B cell (primary cell): ENCODE measurements around the gene FOXQ1. TPM values are rescaled to one million over a fixed set of nuclear protein-coding genes. Genes with fewer than 3 reads are reported as not detected.

Experiments used
- ATAC-seq: fragments of 200-7000 bp; cut with Tn5 transposase; one replicate; pipeline ENCODE4 v1.10.0; 2021; ENCODE audit warnings: low read depth, mild to moderate bottlenecking, moderate number of reproducible peaks, moderate library complexity
- CTCF ChIA-PET: fragments of 350-600 bp; sonication (Branson Sonifier 250); formaldehyde crosslinking; loops from one replicate; lab custom pipeline; 2021; ENCODE audit warnings: antibody characterized with exemption, inconsistent platforms; lab: Charles Lee
- POLR2A ChIA-PET: fragments of 350-600 bp; sonication (Branson Sonifier 250); formaldehyde crosslinking; loops from one replicate; lab custom pipeline; 2021; ENCODE audit warnings: antibody characterized with exemption; lab: Charles Lee
- DNase-seq: peaks from one replicate; pipeline ENCODE4 v3.0.0; 2013
- H2AFZ ChIP-seq: 2 replicates; pipeline ENCODE4 v1.6.1; 2012; ENCODE audit warnings: mild to moderate bottlenecking, low read depth, low read length; ENCODE audit not compliant: insufficient read depth, poor library complexity, severe bottlenecking
- H3K27ac ChIP-seq, 2 donors: 1 replicate in 1 of 2; 2 replicates in 1 of 2; pipeline ENCODE4 v1.5.1; 2012 to 2013; ENCODE audit warnings: low read length in 2 of 2, mild to moderate bottlenecking in 2 of 2, moderate library complexity in 1 of 2
- H3K27me3 ChIP-seq, 4 experiments: fragments of 200-600 bp in 1 of 4; sonication (generic) in 1 of 4; replicated peaks in 1 of 4; 1 replicate in 2 of 4; 2 replicates in 2 of 4; pipeline versions ENCODE4 v1.6.1 to v1.7.0; 2013 to 2016; ENCODE audit warnings: low read length in 3 of 4, mild to moderate bottlenecking in 2 of 4, mixed read lengths in 1 of 4, moderate library complexity in 1 of 4; ENCODE audit not compliant: insufficient read depth in 4 of 4, control insufficient read depth in 3 of 4; ENCODE audit errors: control extremely low read depth in 1 of 4
- H3K36me3 ChIP-seq, 2 experiments: replicated peaks in 1 of 2; 1 replicate in 1 of 2; 2 replicates in 1 of 2; pipeline versions ENCODE4 v1.6.1 to v1.7.1; 2013; ENCODE audit warnings: low read length in 1 of 2; ENCODE audit not compliant: insufficient read depth in 2 of 2, control insufficient read depth in 1 of 2; ENCODE audit errors: control extremely low read depth in 1 of 2, extremely low read depth in 1 of 2
- H3K4me1 ChIP-seq, 2 donors: fragments of 200-600 bp in 1 of 2; sonication (generic) in 1 of 2; 1 replicate in 1 of 2; 2 replicates in 1 of 2; pipeline versions ENCODE4 v1.5.1 to v1.6.1; 2013 to 2017; ENCODE audit warnings: low read length in 2 of 2; ENCODE audit not compliant: control insufficient read depth in 2 of 2, insufficient read depth in 2 of 2
- H3K4me2 ChIP-seq: replicated peaks from 2 replicates; pipeline ENCODE3; 2012; ENCODE audit warnings: mild to moderate bottlenecking, low read depth, low read length; ENCODE audit not compliant: poor library complexity, severe bottlenecking
- H3K4me3 ChIP-seq, 5 experiments: fragments of 200-600 bp in 1 of 5; sonication (generic) in 1 of 5; 1 replicate in 3 of 5; 2 replicates in 2 of 5; pipeline versions ENCODE4 v1.5.1 to v1.7.0; 2011 to 2016; ENCODE audit warnings: low read length in 4 of 5, mild to moderate bottlenecking in 4 of 5, low read depth in 2 of 5, control low read depth in 1 of 5, moderate library complexity in 1 of 5; ENCODE audit not compliant: insufficient read depth in 1 of 5; ENCODE audit errors: control extremely low read depth in 1 of 5, extremely low read depth in 1 of 5
- H3K79me2 ChIP-seq: fragments of 200-600 bp; sonication (generic); one replicate; pipeline ENCODE4 v1.6.0; 2016; ENCODE audit warnings: low read length; ENCODE audit not compliant: control insufficient read depth, insufficient read depth
- H3K9ac ChIP-seq: fragments of 200-600 bp; sonication (generic); 2 replicates; pipeline ENCODE4 v1.6.1; 2017; ENCODE audit warnings: mild to moderate bottlenecking, low read length, moderate library complexity
- H3K9me3 ChIP-seq, 3 donors: one replicate each; pipeline versions ENCODE4 v1.6.1 to v1.7.1; 2013; ENCODE audit warnings: low read length in 2 of 3; ENCODE audit not compliant: control insufficient read depth in 2 of 3, insufficient read depth in 1 of 3; ENCODE audit errors: control extremely low read depth in 1 of 3
- H4K20me1 ChIP-seq: 2 replicates; pipeline ENCODE4 v1.6.0; 2012; ENCODE audit warnings: mild to moderate bottlenecking, low read length; ENCODE audit not compliant: insufficient read depth, control insufficient read depth, poor library complexity, severe bottlenecking
- H3K27ac Mint-ChIP-seq: one replicate; pipeline ENCODE4 v1.8.0; 2021; ENCODE audit warnings: mixed read lengths
- H3K27me3 Mint-ChIP-seq: one replicate; pipeline ENCODE4 v1.8.0; 2021; ENCODE audit warnings: mixed read lengths
- H3K4me1 Mint-ChIP-seq: one replicate; pipeline ENCODE4 v1.8.0; 2021; ENCODE audit warnings: mixed read lengths
- H3K4me3 Mint-ChIP-seq: one replicate; pipeline ENCODE4 v1.8.0; 2021; ENCODE audit warnings: mixed read lengths
- H3K9me3 Mint-ChIP-seq: one replicate; pipeline ENCODE4 v1.8.0; 2022; ENCODE audit warnings: mixed read lengths; ENCODE audit not compliant: insufficient read depth
- CTCF ChIP-seq: fragments of 200-600 bp; IDR thresholded peaks from one replicate; pipeline ENCODE4 v1.8.0; 2022; ENCODE audit warnings: antibody characterized with exemption, mild to moderate bottlenecking
- EZH2 ChIP-seq: IDR thresholded peaks from 2 replicates; pipeline ENCODE4 v1.6.1; 2012; ENCODE audit warnings: borderline replicate concordance, low read depth, mild to moderate bottlenecking, moderate library complexity, low read length; ENCODE audit not compliant: insufficient read depth, poor library complexity, severe bottlenecking
- WGBS: methylation state at CpG from one replicate; pipeline ENCODE4 v1.1.5; 2013; ENCODE audit warnings: missing lambda C conversion rate; ENCODE audit not compliant: insufficient coverage; 5-methylcytosine and 5-hydroxymethylcytosine counted together
- intact Hi-C: fragments of 100-400 bp; cut with micrococcal nuclease; formaldehyde crosslinking; loops from one replicate; pipeline ENCODE4 v1.10.0; 2022
- polyA plus RNA-seq: library from polyadenylated mRNA; depleted of rRNA; stranded (reverse); fragments of >200 nt; gene quantifications from 2 replicates; pipeline ENCODE4 v1.2.3, GENCODE V29; 2012
- total RNA-seq, 2 donors: library from RNA; stranded (reverse); fragments of 120-200 nt in 1 of 2; gene quantifications; 1 replicate in 1 of 2; 2 replicates in 1 of 2; pipeline versions ENCODE4 v1.2.3 to v1.2.4, GENCODE V29; 2013 to 2022

FOXQ1 gene
- total and polyA plus RNA-seq, 2 donors (not counting 1 experiment from before 2014, with no cell fraction given): not detected

- no peak overlapping the region for H3K4me3 Mint-ChIP-seq
- H3K27ac Mint-ChIP-seq: no peak overlapping the region
Observed at GRCh38 chr6:1298768-1299167, 13.1 kb upstream of the FOXQ1 start.

DNA sequence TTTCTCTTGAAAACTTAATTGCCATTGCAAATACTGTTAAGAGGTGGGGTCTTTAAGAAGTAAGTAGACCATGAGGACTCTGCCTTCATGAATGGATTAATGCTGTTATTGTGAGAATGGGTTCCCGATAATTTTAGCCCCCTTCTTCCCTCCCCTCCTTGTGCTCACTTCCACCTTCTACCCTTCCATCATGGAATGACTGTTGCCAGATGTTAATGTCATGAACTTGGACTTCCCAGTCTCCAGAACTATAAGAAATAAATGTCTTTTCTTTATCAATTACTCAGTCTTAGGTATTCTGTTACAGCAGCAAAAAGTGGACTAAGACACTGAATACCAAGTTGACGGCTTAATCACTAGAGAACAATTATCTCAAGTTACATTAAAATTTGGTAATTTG lies 5.8 kb upstream of the FOXQ1 start:
- intact Hi-C loops: no loop called here
- TF ChIP-seq EZH2 (no peak), CTCF (no peak)
- WGBS: no CpG with 5 or more reads among the region's 2 CpGs
- Histone ChIP-seq H3K4me3 (no peak overlapping the region), H3K4me2 (no peak overlapping the region), H4K20me1 (no peaks in the 10 kb centered on the region), H3K36me3 (no peaks in the 10 kb centered on the region), H3K9ac (no peak overlapping the region), H3K9me3 (no peaks in the 10 kb centered on the region), H3K27ac (no peak overlapping the region), H2AFZ (no peak overlapping the region), H3K27me3 (peaks cover 0 to 30% (median 21%) of the 10 kb centered on the region in 4 experiments), H3K79me2 (no peaks in the 10 kb centered on the region), H3K4me1 (peaks cover 4 to 7% of the 10 kb centered on the region in 2 donors)
- Mint-ChIP-seq H3K4me3 (no peak overlapping the region), H3K27ac (no peak overlapping the region), H3K27me3 (peaks cover 69% of the 10 kb centered on the region), H3K4me1 (peaks cover 8% of the 10 kb centered on the region), H3K9me3 (peaks cover 15% of the 10 kb centered on the region)
- ChIA-PET CTCF (no interaction called here), POLR2A (no interaction called here)
- ATAC-seq (no peak), DNase-seq (no peak)

More at GRCh38 chr6:1298768-1299167, 13.1 kb upstream of the FOXQ1 start:
- no peaks in the 10 kb centered on the region for H3K4me1 Mint-ChIP-seq
- Histone ChIP-seq H3K4me1 (no peaks in the 10 kb centered on the region), H3K4me3 (no peak overlapping the region), H2AFZ (no peak overlapping the region), H3K36me3 (no peaks in the 10 kb centered on the region), H3K79me2 (no peaks in the 10 kb centered on the region), H3K27me3 (peaks cover 0 to 8% (median 0%) of the 10 kb centered on the region in 4 experiments), H3K27ac (no peak overlapping the region), H3K9ac (no peak overlapping the region), H3K4me2 (no peak overlapping the region), H4K20me1 (no peaks in the 10 kb centered on the region), H3K9me3 (no peaks in the 10 kb centered on the region)
- ATAC-seq (no peak), DNase-seq (no peak)
- ChIA-PET POLR2A (no interaction called here), CTCF (no interaction called here)
- intact Hi-C loops: no loop called here
- WGBS: no CpG with 5 or more reads among the region's 2 CpGs
- H3K9me3 Mint-ChIP-seq: peaks cover 13% of the 10 kb centered on the region
- peaks cover 57% of the 10 kb centered on the region for H3K27me3 Mint-ChIP-seq
- TF ChIP-seq EZH2 (no peak), CTCF (no peak)
